ENCODE measurements around the gene IFNG. TPM values are rescaled to one million over a fixed set of nuclear protein-coding genes. Genes with fewer than 3 reads are reported as not detected.

The IFNG gene
- total RNA-seq, 4 donors from 2014 or later, result not detected

- Histone ChIP-seq H3K4me3 (no peak overlapping the region), H3K9me3 (no peaks in the 10 kb centered on the region), H3K27me3 (no peaks in the 10 kb centered on the region), H3K4me1 (no peaks in the 10 kb centered on the region), H3K27ac (replicated peaks in 1 of 4) (no peak overlapping the region), H3K36me3 (no peaks in the 10 kb centered on the region)
- intact Hi-C loops (cut with DNase I), result no loop called here
- 100% methylated on average over 1 of the region's 1 CpG for WGBS
- no peak for DNase-seq (ENCODE audit: extremely low spot score)
- TF ChIP-seq EP300 (IDR thresholded peaks at IDR 0.05) (no peak), CTCF (IDR thresholded peaks at IDR 0.05) (no peak), POLR2AphosphoS5 (IDR thresholded peaks at IDR 0.05) (no peak), POLR2A (IDR thresholded peaks at IDR 0.05; ENCODE audit: low read depth) (no peak)
These were observed 39.6 kb upstream of the IFNG start for GRCh38 chr12:68199127-68199526.

DNA sequence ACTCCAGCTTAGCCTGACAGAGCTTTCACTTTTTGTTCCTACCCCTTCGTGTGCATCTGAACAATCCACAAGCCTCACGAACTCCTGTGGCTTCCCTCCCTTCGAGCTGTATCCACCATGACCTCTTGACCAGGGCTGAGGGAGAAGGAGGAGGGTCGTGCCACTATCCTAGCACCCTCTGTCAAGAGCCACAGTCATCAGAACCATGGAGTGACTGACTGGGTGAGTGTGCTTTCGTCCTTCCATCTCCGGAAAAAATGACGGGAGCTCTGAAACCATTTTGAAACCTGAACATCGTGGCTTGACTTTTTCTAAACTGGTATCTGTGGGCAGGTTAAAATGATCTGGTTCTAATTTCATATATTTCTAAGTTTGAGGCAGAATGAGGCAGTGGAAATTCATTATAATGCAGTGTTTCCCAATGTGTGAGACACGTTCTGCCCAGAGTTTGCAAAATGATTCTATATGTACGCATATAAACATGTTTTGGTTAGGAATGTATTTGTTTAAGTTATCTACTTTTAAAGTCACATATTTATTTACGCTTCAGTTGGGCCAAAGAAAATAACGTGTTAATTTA lies 39.1 kb upstream of the IFNG start:
- no peaks in the 10 kb centered on the region for H3K9me3 ChIP-seq
- H3K4me3 ChIP-seq, result no peak overlapping the region
- H3K27me3 ChIP-seq, result no peaks in the 10 kb centered on the region
- intact Hi-C loops (cut with DNase I), result no loop called here
- TF ChIP-seq POLR2A (IDR thresholded peaks at IDR 0.05; ENCODE audit: low read depth) (no peak), POLR2AphosphoS5 (IDR thresholded peaks at IDR 0.05) (no peak), EP300 (IDR thresholded peaks at IDR 0.05) (no peak), CTCF (IDR thresholded peaks at IDR 0.05) (no peak)
- H3K27ac ChIP-seq (replicated peaks in 1 of 4), result no peak overlapping the region
- DNase-seq (ENCODE audit: extremely low spot score), result no peak
- H3K4me1 ChIP-seq, result no peaks in the 10 kb centered on the region
- H3K36me3 ChIP-seq, result no peaks in the 10 kb centered on the region
- WGBS, result 80% methylated on average over 12 of the region's 12 CpGs

DNA sequence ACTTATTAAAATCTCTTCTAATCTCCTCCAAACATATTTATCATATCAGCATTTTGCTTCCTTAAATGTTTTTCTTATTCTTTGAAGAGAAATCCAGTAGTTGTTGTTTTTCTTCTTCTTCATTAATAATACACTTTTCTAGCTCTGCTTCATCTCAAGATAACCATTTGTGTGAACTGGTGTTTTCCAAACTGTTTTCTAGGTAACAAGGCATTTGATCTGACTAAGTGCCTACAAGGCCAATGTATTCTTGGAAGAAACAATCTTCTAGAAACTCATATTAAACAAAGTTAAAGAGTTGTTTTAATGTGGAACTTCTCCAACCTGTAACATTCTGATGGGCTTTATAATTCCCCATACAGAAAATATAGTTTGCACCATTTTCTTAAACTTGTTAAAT lies 30.8 kb upstream of the IFNG start:
- intact Hi-C loops (cut with DNase I), result no loop called here
- Histone ChIP-seq H3K4me1 (no peaks in the 10 kb centered on the region), H3K9me3 (no peaks in the 10 kb centered on the region), H3K4me3 (no peak overlapping the region), H3K36me3 (no peaks in the 10 kb centered on the region), H3K27me3 (peaks cover 0 to 5% (median 0%) of the 10 kb centered on the region in 4 donors), H3K27ac (replicated peaks in 1 of 4) (no peak overlapping the region)
- no peak for DNase-seq (ENCODE audit: extremely low spot score)
- TF ChIP-seq POLR2A (IDR thresholded peaks at IDR 0.05; ENCODE audit: low read depth) (no peak), EP300 (IDR thresholded peaks at IDR 0.05) (no peak), CTCF (IDR thresholded peaks at IDR 0.05) (no peak), POLR2AphosphoS5 (IDR thresholded peaks at IDR 0.05) (no peak)

GRCh38 chr12:68189821-68190242 lies 30.3 kb upstream of the IFNG start:
- H3K36me3 ChIP-seq, result no peaks in the 10 kb centered on the region
- no peak overlapping the region for H3K27ac ChIP-seq (replicated peaks in 1 of 4)
- no peaks in the 10 kb centered on the region for H3K4me1 ChIP-seq
- 87% methylated on average over 4 of the region's 4 CpGs for WGBS
- peaks cover 0 to 5% (median 0%) of the 10 kb centered on the region in 4 donors for H3K27me3 ChIP-seq
- intact Hi-C loops (cut with DNase I), result no loop called here
- no peak for DNase-seq (ENCODE audit: extremely low spot score)
- TF ChIP-seq CTCF (IDR thresholded peaks at IDR 0.05) (no peak), EP300 (IDR thresholded peaks at IDR 0.05) (no peak), POLR2AphosphoS5 (IDR thresholded peaks at IDR 0.05) (no peak), POLR2A (IDR thresholded peaks at IDR 0.05; ENCODE audit: low read depth) (no peak)
- no peaks in the 10 kb centered on the region for H3K9me3 ChIP-seq
- no peak overlapping the region for H3K4me3 ChIP-seq

- DNase-seq (ENCODE audit: extremely low spot score), result no peak
- 78% methylated on average over 3 of the region's 3 CpGs for WGBS
- intact Hi-C loops (cut with DNase I), result no loop called here
- Histone ChIP-seq H3K9me3 (no peaks in the 10 kb centered on the region), H3K4me3 (no peak overlapping the region), H3K27me3 (peaks cover 0 to 5% (median 0%) of the 10 kb centered on the region in 4 donors), H3K27ac (replicated peaks in 1 of 4) (no peak overlapping the region), H3K36me3 (no peaks in the 10 kb centered on the region), H3K4me1 (no peaks in the 10 kb centered on the region)
- TF ChIP-seq POLR2A (IDR thresholded peaks at IDR 0.05; ENCODE audit: low read depth) (no peak), EP300 (IDR thresholded peaks at IDR 0.05) (no peak), CTCF (IDR thresholded peaks at IDR 0.05) (no peak), POLR2AphosphoS5 (IDR thresholded peaks at IDR 0.05) (no peak)
These were observed 26.1 kb upstream of the IFNG start for GRCh38 chr12:68185598-68185997.

Data from esophagus muscularis mucosa (tissue), 4 donors.